IMR-90 (cell line): ENCODE data around the gene SKA2.

ENCODE experiments used
- CEBPB ChIP-seq: IDR thresholded peaks from 2 replicates; pipeline ENCODE4 v1.6.1; 2012; ENCODE audit warnings: low read depth, low read length, improper control_type of control experiment
- FOS ChIP-seq: fragments of 150-350 bp; IDR thresholded peaks from 2 replicates; pipeline ENCODE4 v1.6.1; 2016; ENCODE audit warnings: low read depth, low read length
- MAZ ChIP-seq: IDR thresholded peaks from 2 replicates; pipeline ENCODE4 v1.6.1; 2012; ENCODE audit warnings: low read depth, mild to moderate bottlenecking, low read length, improper control_type of control experiment, moderate library complexity, borderline replicate concordance
- MXI1 ChIP-seq: IDR thresholded peaks from 2 replicates; pipeline ENCODE4 v1.6.1; 2012; ENCODE audit warnings: low read depth, mild to moderate bottlenecking, low read length, moderate library complexity, borderline replicate concordance
- POLR2A ChIP-seq: IDR thresholded peaks from 2 replicates; pipeline ENCODE4 v1.6.1; 2012; ENCODE audit warnings: mild to moderate bottlenecking, low read depth, low read length
- RCOR1 ChIP-seq: IDR thresholded peaks from 2 replicates; pipeline ENCODE4 v1.6.1; 2012; ENCODE audit warnings: mild to moderate bottlenecking, low read length, improper control_type of control experiment; ENCODE audit not compliant: insufficient replicate concordance
- RFX5 ChIP-seq: IDR thresholded peaks from 2 replicates; pipeline ENCODE4 v1.8.0; 2012; ENCODE audit warnings: low read depth, mild to moderate bottlenecking, low read length, moderate library complexity
- SMC3 ChIP-seq: fragments of 150-350 bp; IDR thresholded peaks from 2 replicates; pipeline ENCODE4 v1.6.1; 2016; ENCODE audit warnings: low read depth, mild to moderate bottlenecking, antibody characterized with exemption, low read length, moderate library complexity
- TF ChIP-seq, protein P1 (sequence below): conservative IDR thresholded peaks from 2 replicates; pipeline ENCODE4 v1.5.1; 2012; ENCODE audit warnings: mild to moderate bottlenecking, low read depth, low read length, improper control_type of control experiment
- TF ChIP-seq, protein P2 (sequence below): fragments of 150-350 bp; IDR thresholded peaks from 2 replicates; pipeline ENCODE4 v1.6.1; 2016; ENCODE audit warnings: low read depth, mild to moderate bottlenecking, low read length, moderate library complexity, borderline replicate concordance
- TF ChIP-seq, protein P3 (sequence below): fragments of 150-350 bp; IDR thresholded peaks from 2 replicates; pipeline ENCODE4 v1.6.1; 2017; ENCODE audit warnings: mild to moderate bottlenecking, antibody characterized with exemption, low read length, low read depth

DNA sequence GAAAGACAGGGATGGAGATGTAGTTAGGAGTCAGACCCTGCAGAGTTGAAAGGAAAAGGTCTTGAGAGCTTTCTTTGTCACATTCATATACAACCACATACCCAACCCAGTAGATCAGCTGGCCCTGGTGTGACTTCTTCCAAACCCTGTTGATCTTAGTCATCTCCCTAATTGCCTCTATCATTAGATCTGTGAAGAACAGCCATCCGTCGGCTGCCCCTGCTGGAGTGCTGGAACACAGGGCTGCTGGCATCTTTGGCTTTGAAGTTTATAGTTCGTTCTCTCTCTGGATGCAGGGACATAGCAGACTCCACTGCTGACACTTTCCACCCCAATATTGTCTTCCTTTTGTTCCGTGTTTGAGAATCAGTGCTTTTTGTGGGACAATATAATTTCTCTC is 44.4 kb upstream of the SKA2 start:
- TF ChIP-seq, protein P1, sequence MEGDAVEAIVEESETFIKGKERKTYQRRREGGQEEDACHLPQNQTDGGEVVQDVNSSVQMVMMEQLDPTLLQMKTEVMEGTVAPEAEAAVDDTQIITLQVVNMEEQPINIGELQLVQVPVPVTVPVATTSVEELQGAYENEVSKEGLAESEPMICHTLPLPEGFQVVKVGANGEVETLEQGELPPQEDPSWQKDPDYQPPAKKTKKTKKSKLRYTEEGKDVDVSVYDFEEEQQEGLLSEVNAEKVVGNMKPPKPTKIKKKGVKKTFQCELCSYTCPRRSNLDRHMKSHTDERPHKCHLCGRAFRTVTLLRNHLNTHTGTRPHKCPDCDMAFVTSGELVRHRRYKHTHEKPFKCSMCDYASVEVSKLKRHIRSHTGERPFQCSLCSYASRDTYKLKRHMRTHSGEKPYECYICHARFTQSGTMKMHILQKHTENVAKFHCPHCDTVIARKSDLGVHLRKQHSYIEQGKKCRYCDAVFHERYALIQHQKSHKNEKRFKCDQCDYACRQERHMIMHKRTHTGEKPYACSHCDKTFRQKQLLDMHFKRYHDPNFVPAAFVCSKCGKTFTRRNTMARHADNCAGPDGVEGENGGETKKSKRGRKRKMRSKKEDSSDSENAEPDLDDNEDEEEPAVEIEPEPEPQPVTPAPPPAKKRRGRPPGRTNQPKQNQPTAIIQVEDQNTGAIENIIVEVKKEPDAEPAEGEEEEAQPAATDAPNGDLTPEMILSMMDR, result no peak
- TF ChIP-seq CEBPB, result no peak
- TF ChIP-seq POLR2A, result no peak
- TF ChIP-seq, protein P2, sequence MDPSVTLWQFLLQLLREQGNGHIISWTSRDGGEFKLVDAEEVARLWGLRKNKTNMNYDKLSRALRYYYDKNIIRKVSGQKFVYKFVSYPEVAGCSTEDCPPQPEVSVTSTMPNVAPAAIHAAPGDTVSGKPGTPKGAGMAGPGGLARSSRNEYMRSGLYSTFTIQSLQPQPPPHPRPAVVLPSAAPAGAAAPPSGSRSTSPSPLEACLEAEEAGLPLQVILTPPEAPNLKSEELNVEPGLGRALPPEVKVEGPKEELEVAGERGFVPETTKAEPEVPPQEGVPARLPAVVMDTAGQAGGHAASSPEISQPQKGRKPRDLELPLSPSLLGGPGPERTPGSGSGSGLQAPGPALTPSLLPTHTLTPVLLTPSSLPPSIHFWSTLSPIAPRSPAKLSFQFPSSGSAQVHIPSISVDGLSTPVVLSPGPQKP, result no peak
- no peak for TF ChIP-seq MXI1
- TF ChIP-seq, protein P3, sequence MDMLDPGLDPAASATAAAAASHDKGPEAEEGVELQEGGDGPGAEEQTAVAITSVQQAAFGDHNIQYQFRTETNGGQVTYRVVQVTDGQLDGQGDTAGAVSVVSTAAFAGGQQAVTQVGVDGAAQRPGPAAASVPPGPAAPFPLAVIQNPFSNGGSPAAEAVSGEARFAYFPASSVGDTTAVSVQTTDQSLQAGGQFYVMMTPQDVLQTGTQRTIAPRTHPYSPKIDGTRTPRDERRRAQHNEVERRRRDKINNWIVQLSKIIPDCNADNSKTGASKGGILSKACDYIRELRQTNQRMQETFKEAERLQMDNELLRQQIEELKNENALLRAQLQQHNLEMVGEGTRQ, result no peak
- no peak for TF ChIP-seq SMC3
- no peak for TF ChIP-seq RCOR1
- TF ChIP-seq FOS, result no peak
- no peak for TF ChIP-seq MAZ
- TF ChIP-seq RFX5, result no peak
